HG02571 (cell line): ENCODE measurements around the gene UBE2M.

Source experiments
- ATAC-seq: cut with Tn5 transposase; IDR thresholded peaks from one replicate; pipeline ENCODE4 v1.9.1; 2021; ENCODE audit warnings: mild to moderate bottlenecking, moderate library complexity; ENCODE audit not compliant: unreplicated experiment

UBE2M gene

DNA sequence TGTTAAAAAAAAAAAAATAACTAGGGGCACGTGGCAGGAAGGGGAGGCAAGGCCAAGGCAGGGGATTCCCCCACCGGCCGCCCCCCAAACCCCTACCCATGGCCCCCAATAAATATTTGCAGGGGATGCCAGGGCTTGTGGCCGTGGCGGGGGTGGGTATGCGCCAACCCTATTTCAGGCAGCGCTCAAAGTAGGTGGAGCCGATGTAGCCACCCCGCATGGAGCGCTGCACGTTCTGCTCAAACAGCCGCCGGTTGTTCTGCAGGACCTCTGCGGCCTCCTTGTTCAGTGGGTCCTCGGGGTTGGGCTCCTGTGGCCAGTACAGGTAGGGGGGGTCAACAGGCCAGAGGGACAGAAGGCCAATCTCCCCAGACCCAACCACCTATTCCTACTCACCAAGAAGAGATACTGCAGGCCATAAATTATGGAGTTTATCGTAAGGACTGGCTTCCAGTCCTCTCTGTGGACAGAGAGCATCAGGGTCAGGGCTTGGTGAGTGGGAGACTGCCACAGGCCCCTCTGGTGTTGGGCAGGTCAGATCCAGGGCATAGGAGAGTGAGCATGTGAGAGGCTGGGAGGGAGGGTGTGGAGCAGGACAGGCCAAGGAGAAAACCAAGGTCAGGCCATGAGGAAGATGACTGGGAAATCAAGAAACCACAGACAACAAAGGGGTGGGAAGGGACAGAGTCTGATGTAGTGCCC lies 2.3 kb downstream of the UBE2M start:
- ATAC-seq = no peak

DNA sequence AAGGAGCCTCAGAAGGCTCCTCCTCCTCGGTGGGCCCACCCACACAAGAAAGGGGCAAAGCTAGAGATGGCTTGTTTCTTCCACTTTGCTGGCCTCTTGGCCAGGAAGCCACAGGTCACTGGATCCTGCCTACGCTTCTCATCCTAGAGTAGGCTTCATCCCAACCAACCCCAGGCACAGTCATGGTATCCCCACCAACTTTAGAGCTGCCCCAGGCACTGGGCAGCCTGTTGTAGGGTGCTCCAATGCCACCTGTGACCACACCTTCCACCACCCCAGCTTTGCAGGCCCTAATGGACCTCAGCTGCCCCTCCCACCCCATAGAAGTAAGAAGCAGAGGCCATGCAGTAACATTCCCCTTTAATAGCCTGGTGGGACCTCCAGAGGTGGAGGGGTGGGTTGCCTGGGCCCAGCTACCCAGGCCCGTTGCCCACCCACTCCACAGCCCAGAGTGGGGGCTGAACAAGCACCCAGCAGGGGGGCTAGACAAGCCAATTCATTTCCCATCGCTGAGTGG lies 3.0 kb downstream of the UBE2M start:
- no peak for ATAC-seq

DNA sequence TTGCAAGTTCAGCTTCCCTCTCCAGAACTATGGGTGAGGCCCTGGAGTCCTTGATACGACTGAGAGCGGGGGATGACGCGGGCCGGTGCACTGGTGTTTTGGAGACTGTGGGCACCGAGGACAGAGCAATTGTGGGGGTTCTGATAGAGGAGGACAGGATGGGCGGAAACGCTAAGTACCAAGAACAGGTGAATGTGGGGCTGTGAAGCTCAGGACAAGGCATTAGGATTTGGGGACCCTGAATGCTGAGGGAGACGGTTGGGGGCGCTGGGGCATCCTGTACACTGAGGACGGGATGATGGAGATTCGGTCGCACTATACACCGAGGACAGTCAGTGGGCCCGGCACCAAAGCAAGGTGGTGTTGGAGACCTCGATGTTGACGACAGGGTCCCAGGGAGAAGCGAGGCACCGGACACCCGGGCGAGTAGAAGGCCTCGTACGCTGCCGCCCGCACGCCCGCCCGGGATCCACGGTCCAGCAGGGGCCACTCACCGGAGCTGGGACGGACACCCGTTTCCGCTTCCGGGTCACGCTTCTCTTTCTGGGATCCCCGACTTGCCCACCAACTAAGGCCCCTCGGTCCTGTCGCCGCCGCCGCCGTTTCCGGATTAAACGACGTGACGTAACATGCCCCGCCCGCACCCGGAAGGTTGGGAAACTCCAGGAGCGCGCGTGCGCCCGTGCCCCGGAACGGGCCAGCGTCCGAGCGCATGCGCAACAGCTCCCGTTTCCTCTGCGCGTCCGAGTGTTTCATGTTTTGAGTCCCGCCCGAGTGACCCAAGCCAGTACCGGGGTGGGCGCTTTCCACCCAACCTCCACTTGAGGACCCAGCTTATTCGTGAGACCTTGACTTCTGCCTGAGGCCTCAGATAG lies 3.7 kb downstream of the UBE2M start, which contains the start of gene CHMP2A:
Gene CHMP2A (minus strand): TSS at position 612 of the 875 bp plus-strand sequence. CDS start 893 bp downstream, outside the sequence.
- peak; percentile 34 for ATAC-seq

DNA sequence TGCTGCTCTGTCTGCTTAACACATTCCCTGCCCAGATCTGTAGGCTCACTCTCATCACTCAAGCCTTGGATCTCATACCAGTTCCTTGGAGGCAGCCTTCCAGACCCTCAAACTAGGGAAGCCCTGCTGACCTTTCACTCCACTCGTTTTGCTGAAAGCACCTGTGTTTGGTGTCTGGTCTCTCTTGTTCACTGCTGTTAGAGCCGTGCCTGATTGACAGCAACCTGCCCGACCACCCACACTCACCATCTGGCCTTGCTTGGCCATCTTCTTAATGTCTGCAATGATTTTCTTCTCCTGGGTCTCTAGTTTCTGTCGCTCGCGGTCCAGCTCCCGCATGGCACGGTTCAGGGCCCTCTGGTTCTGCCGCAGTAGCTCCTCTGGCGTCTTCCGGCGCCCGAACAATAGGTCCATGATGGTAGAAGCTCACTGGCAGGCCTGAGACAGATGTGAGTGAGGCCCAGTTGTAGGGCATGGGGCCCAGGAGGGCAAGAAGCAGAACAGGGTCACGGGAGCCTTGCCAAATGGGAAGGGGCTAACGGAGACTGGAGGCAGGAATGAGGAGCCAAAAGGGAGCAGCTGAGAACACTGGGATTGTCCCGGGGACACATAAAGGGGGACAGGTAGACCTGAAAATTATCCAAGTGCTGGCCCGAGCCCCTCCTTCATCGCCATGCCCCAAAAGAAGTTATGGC lies 4.5 kb downstream of the UBE2M start:
- no peak for ATAC-seq

DNA sequence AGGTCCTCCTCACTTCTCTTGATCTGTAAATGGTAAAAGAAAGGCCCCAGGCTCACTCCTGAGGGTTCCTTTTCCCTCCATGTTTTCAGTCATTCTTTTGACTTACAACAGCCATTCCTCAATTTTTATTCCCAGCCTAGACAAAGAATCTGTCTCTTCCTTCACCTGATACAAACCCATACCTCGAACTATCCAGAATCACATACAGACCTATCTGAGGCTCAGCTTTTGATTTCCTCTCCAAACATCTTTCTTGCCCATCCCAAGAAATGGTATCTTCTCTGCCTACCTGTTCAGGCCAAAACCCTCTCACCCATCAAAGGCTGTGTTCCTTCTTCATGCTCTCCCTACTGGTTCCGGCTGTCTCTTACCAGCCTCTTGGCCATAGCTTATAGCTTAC lies 5.8 kb downstream of the UBE2M start:
- ATAC-seq = no peak

DNA sequence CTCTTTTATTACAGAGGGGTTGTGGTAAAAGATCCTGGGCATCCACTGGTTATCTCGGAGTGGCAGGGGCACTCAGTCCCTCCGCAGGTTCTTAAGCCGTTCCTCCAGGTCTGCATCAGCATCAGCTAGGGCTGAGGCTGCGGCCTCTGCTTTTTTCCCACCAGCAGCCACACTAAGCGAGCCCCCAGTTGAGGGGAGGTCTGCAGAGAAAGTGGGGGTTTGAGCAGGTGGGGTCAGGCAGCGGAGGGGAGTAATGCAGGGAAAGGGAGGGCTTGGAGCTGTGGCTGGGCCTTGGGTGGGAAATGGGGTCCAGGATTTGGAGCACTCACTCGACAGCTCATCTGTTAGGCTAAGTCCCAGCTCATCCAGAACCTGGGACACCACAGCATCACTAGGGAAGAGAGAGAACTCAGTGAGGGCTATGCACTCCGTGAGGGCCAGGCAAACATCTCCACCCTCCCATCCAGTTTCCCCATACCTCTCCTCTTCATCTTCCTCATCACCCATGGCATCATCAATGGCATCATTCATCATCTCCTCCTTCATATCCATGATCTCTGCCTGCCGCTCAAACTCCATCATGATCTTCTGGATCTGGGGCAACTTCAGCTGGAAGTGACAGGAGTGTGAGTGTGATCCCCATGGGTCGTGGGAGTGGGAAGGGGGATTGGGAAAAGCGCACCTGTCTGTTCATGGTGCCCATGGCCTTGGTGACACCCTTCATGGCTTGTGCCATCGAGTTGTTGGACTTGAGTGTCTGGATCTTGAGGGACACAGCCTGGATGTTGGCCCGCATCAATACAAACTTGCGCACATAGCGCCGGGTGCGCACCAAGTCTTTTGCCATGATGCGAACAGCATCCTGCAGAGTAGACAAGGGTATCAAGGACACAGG lies 6.6 kb downstream of the UBE2M start:
- no peak for ATAC-seq

DNA sequence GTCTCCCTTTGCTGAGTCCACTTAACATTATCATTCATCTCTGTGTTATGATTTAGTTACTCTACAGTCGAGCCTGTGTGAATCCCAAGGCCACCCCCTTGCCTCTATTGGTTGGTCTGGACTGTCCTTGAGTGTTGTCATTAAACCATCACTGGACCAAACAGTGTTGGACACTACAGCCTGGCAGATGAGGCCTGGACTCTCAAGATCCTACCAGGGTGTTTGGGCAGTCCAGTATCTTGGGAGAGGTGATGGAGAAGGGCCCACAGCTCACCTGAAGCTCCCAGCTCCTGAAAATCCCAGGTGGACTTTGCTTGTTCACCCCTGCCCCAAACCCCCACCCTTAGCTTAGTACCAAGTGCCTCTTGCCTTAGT lies 7.3 kb downstream of the UBE2M start:
- no peak for ATAC-seq

DNA sequence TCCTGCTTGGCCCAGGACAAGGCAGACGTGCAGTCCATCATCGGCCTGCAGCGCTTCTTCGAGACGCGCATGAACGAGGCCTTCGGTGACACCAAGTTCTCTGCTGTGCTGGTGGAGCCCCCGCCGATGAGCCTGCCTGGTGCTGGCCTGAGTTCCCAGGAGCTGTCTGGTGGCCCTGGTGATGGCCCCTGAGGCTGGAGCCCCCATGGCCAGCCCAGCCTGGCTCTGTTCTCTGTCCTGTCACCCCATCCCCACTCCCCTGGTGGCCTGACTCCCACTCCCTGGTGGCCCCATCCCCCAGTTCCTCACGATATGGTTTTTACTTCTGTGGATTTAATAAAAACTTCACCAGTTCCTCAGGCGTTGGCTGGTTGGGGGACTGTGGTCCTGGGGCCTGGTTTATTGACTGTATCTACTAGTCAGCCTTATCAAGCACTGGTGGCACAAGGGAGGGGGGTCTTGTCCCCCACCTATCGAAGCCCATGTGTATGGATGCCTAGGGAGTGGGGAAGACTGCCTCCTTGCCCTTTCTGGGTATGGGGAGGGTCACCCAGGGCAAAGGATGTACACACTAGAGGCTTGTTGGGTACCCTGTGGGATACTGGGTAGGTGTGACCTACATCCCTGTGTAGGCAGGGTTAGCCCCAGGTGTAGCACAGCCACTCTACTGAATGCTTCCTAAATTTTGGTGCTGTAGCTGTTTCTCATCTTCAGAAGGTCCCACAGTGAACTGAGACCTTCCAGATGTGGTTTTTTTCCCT lies 7.9 kb downstream of the UBE2M start:
- ATAC-seq = no peak

DNA sequence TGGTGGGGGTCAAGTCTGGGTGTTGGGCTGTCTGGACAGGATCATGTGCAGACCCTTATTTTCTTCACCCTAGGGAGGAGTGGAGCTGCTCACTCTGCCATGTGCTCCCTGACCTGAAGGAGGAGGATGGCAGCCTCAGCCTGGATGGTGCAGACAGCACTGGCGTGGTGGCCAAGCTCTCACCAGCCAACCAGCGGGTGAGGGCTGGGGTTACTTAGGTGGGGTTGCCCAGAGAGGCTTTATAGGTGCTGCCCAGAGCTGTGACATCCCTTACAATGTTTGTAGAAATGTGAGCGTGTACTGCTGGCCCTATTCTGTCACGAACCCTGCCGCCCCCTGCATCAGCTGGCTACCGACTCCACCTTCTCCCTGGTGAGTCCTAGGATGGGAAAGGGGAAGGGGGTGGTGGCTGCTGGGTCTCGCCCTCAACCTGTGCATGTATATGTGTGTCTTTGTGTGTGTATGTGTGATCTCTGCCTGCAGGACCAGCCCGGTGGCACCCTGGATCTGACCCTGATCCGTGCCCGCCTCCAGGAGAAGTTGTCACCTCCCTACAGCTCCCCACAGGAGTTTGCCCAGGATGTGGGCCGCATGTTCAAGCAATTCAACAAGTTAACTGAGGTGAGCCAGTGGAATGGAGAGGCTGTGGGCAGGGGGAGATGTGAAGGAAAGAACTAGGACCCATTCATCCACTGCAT lies 8.6 kb downstream of the UBE2M start:
- no peak for ATAC-seq

DNA sequence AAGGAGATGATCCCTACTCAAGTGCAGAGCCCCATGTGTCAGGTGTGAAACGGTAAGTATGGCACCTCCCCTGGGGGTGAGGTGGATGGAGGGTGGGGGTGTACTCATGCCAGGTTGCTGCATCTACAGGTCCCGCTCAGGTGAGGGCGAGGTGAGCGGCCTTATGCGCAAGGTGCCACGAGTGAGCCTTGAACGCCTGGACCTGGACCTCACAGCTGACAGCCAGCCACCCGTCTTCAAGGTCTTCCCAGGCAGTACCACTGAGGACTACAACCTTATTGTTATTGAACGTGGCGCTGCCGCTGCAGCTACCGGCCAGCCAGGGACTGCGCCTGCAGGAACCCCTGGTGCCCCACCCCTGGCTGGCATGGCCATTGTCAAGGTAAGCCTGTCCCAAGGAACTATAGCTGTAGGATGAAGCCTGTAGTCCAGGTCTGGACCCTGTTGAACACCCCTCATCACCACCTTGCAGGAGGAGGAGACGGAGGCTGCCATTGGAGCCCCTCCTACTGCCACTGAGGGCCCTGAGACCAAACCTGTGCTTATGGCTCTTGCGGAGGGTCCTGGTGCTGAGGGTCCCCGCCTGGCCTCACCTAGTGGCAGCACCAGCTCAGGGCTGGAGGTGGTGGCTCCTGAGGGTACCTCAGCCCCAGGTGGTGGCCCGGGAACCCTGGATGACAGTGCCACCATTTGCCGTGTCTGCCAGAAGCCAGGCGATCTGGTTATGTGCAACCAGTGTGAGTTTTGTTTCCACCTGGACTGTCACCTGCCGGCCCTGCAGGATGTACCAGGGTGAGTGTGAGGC lies 9.3 kb downstream of the UBE2M start:
- ATAC-seq = no peak

DNA sequence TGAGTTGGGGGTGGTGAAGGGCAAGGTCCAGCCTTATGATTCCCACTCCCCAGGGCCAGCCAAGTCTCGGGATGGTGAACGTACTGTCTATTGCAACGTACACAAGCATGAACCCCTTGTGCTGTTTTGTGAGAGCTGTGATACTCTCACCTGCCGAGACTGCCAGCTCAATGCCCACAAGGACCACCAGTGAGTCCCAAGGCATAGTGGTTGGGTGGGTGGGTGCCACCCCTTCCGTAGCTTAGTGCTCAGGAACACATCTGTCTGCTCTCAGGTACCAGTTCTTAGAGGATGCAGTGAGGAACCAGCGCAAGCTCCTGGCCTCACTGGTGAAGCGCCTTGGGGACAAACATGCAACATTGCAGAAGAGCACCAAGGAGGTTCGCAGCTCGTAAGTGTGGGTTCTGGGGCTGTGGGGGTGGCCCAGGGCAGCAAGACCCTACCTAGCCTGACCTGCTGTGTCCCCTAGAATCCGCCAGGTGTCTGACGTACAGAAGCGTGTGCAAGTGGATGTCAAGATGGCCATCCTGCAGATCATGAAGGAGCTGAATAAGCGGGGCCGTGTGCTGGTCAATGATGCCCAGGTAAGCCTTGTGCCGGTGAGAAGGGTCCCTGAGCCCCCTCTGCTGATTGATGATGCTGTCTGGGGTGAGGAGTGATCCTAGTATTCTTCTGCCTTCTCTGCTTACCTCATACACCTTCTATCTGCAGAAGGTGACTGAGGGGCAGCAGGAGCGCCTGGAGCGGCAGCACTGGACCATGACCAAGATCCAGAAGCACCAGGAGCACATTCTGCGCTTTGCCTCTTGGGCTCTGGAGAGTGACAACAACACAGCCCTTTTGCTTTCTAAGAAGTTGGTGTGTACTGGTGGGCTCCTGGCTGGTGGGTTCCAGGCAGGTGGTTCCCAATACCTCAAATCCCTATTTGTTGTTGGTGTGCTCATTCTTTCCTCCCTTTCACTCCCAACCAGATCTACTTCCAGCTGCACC lies 10.8 kb downstream of the UBE2M start:
- no peak for ATAC-seq

DNA sequence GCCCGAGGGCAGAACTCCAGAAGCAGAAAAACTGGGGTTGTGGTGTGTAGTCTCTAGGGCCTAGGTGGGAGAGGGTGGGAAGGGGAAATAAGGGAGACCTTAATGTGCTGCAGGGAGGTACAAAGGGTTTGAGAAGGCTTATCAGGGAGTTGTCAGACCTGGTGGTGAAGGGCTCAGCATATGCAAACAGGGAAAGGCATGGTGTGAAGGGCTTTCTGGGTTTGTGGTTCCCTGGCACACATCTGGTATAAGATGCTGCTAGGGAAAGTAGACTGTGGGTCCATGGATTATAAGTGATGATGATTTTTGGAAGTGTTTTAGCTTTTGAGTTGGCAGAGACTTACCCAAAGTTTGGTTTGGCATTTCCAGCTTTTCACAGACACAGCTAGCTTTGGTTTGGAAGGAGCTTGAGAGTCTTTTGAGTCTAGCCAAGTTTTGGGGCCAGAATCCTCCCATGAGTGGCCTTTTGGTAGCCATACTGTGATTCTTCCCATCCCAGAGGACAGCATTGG lies 12.3 kb downstream of the UBE2M start:
- ATAC-seq = no peak

DNA sequence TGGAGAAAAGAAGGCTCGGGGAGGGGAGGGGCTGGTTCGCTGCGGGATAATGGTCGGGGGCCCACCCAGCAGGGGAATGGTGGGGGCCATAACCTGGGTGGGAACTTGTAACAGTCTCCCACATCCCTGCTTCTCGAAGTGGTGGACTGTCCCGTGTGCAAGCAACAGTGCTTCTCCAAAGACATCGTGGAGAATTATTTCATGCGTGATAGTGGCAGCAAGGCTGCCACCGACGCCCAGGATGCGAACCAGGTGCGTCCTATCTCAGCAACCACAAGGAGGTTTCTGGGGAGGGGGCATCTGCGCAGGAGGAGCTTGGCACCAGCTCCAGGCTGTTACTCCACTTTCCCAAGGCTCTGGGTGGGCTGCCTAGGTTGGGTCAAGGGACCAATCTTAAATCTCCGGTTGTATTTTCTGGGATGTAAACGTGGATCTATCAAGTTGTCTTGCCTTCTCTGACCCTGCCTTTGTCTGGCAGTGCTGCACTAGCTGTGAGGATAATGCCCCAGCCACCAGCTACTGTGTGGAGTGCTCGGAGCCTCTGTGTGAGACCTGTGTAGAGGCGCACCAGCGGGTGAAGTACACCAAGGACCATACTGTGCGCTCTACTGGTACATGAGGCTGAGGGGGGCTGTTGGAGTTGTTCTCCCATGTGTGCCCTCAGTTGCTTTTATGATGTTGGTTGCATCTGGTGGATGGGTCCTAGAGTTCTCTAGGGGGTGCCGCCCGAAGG lies 13.0 kb downstream of the UBE2M start:
- no peak for ATAC-seq

DNA sequence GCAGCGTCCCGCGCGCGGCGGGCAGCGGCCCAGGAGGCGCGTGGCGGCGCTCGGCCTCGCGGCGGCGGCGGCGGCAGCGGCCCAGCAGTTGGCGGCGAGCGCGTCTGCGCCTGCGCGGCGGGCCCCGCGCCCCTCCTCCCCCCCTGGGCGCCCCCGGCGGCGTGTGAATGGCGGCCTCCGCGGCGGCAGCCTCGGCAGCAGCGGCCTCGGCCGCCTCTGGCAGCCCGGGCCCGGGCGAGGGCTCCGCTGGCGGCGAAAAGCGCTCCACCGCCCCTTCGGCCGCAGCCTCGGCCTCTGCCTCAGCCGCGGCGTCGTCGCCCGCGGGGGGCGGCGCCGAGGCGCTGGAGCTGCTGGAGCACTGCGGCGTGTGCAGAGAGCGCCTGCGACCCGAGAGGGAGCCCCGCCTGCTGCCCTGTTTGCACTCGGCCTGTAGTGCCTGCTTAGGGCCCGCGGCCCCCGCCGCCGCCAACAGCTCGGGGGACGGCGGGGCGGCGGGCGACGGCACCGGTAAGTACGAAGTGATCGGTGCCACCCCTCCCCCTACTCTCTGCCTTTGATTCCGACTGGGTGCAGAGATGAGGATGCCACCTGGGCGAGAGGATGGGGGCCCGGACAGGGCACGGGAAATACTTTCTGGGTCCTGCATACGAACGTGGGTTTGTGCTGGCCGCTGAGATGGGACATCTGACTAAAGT lies 13.7 kb downstream of the UBE2M start:
- ATAC-seq = peak; percentile 51

DNA sequence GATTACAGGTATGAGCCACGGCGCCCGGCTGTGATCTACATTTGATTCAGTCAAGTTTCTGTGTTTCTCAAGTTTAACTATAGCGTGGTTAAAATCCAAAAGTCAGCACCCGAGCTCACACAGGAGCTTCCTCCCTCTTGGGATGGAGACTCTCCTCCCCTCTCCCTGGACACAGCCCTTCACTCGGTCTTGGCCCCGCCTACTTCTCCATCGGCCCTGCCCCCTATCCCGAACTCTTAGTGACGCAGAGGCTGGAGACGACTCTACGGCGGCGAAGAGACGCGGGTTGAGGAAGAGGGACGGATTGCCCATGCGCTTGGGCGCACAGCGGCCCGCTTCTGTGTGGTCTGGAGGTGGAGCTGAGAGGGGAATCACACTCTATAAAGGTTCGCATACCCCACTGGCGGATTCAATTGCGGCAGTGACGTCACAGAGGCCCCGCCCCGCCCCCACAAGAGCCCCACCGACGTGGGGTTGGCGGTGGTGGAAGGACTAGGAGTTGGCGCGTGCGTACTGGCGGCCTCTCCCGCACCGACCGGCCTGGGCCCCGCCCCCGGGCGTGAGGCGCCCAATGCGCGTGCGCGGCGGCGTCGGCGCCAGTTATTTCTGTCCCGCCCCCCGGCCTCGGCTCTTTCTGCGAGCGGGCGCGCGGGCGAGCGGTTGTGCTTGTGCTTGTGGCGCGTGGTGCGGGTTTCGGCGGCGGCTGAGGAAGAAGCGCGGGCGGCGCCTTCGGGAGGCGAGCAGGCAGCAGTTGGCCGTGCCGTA lies 14.4 kb downstream of the UBE2M start, which contains the start of gene TRIM28:
Gene TRIM28 (plus strand): TSS at position 239 of the 765 bp plus-strand sequence. CDS start 694 bp downstream, outside the sequence.
- peak; percentile 66 for ATAC-seq
